ENCODE results near the gene CCDC28B. TPM values are rescaled to one million over a fixed set of nuclear protein-coding genes. Genes with fewer than 3 reads are reported as not detected.

The CCDC28B gene
- total RNA-seq, 2 experiments from 2014 or later: 27.0 to 27.7 TPM

GRCh38 chr1:32205401-32206370, 5.3 kb downstream of the CCDC28B start, which contains the start of gene IQCC:
Gene IQCC, plus strand, starts transcription at chr1:32205671. Its CDS starts 11 bp downstream, at chr1:32205682.
- ChIA-PET CTCF (interaction anchor here (1.2 to 8.1 kb wide), 3 partner anchors 10 to 43 kb away, joined by 6 to 44 read pairs (median 7); no protein-coding TSS in a partner anchor), POLR2A (interaction anchor here (0.7 to 4.1 kb wide), 10 partner anchors 9 to 140 kb away, joined by 3 to 35 read pairs (median 6); partner anchors contain the start of gene LCK)
- no peaks in the 10 kb centered on the region for H3K9me3 Mint-ChIP-seq
- H3K27ac Mint-ChIP-seq: peak within 1 kb of the TSS; percentile 86
- no peak for TF ChIP-seq CTCF (IDR thresholded peaks at IDR 0.05)
- ATAC-seq (peak; percentile 68), DNase-seq (peak; percentile 91)
- intact Hi-C loops (cut with micrococcal nuclease): no loop called here
- H3K27me3 Mint-ChIP-seq: no peaks in the 10 kb centered on the region
- peaks cover 18% of the 10 kb centered on the region for H3K36me3 Mint-ChIP-seq (ENCODE audit: low read depth)
- peak within 1 kb of the TSS; percentile 90 for H3K4me3 Mint-ChIP-seq
- H3K4me1 Mint-ChIP-seq (ENCODE audit: low read depth): peaks cover 26% of the 10 kb centered on the region

GRCh38 chr1:32208469-32208868, 8.1 kb downstream of the CCDC28B start:
- intact Hi-C loops (cut with micrococcal nuclease): no loop called here
- POLR2A ChIA-PET: interaction anchor here (4.1 kb wide), 1 partner anchor 12 kb away, joined by 35 read pairs; no protein-coding TSS in a partner anchor
- CTCF ChIA-PET: interaction anchor here (1.1 to 1.9 kb wide), 2 partner anchors 40 to 205 kb away, joined by 3 to 4 read pairs; no protein-coding TSS in a partner anchor

GRCh38 chr1:32208891-32209328, 8.5 kb downstream of the CCDC28B start, which contains the start of gene DCDC2B:
Gene DCDC2B, plus strand, starts transcription at chr1:32209089. Its CDS starts 5 bp downstream, at chr1:32209094.
- no peak for ATAC-seq
- H3K4me3 Mint-ChIP-seq: no peak within 1 kb of the TSS
- H3K27ac Mint-ChIP-seq: no peak within 1 kb of the TSS
- intact Hi-C loops (cut with micrococcal nuclease): no loop called here
- peaks cover 15% of the 10 kb centered on the region for H3K4me1 Mint-ChIP-seq (ENCODE audit: low read depth)
- CTCF ChIA-PET: interaction anchor here (0.7 to 1.9 kb wide), 3 partner anchors 9 to 205 kb away, joined by 3 to 4 read pairs (median 3); no protein-coding TSS in a partner anchor
- H3K27me3 Mint-ChIP-seq: no peaks in the 10 kb centered on the region
- DNase-seq: no peak
- H3K9me3 Mint-ChIP-seq: no peaks in the 10 kb centered on the region
- TF ChIP-seq CTCF (IDR thresholded peaks at IDR 0.05): no peak
- POLR2A ChIA-PET: interaction anchor here (1.2 to 4.1 kb wide), 2 partner anchors 8 to 12 kb away, joined by 3 to 35 read pairs; partner anchors contain the start of gene CCDC28B
- peaks cover 18% of the 10 kb centered on the region for H3K36me3 Mint-ChIP-seq (ENCODE audit: low read depth)

More at GRCh38 chr1:32208469-32208868, 8.1 kb downstream of the CCDC28B start:
- no peak for TF ChIP-seq CTCF (IDR thresholded peaks at IDR 0.05)
- no peak overlapping the region for H3K27ac Mint-ChIP-seq
- ATAC-seq: no peak
- H3K9me3 Mint-ChIP-seq: no peaks in the 10 kb centered on the region
- no peak overlapping the region for H3K4me3 Mint-ChIP-seq
- no peaks in the 10 kb centered on the region for H3K27me3 Mint-ChIP-seq
- H3K4me1 Mint-ChIP-seq (ENCODE audit: low read depth): peaks cover 15% of the 10 kb centered on the region
- H3K36me3 Mint-ChIP-seq (ENCODE audit: low read depth): peaks cover 18% of the 10 kb centered on the region
- DNase-seq: no peak

- TF ChIP-seq CTCF (IDR thresholded peaks at IDR 0.05): peak; percentile 91
- no peaks in the 10 kb centered on the region for H3K9me3 Mint-ChIP-seq
- POLR2A ChIA-PET: interaction anchor here (0.7 to 1.9 kb wide), 13 partner anchors 9 to 161 kb away, joined by 3 to 9 read pairs (median 3); partner anchors contain the start of genes HDAC1, IQCC and LCK
- H3K4me3 Mint-ChIP-seq: no peak overlapping the region
- no peak overlapping the region for H3K27ac Mint-ChIP-seq
- no peaks in the 10 kb centered on the region for H3K36me3 Mint-ChIP-seq (ENCODE audit: low read depth)
- DNase-seq (peak; percentile 69), ATAC-seq (peak; percentile 97)
- no peaks in the 10 kb centered on the region for H3K27me3 Mint-ChIP-seq
- intact Hi-C loops (cut with micrococcal nuclease): no loop called here
- peaks cover 11% of the 10 kb centered on the region for H3K4me1 Mint-ChIP-seq (ENCODE audit: low read depth)
- CTCF ChIA-PET: interaction anchor here (0.7 to 4.3 kb wide), 48 partner anchors 9 to 257 kb away, joined by 3 to 44 read pairs (median 5); partner anchors contain the start of genes CCDC28B, HDAC1, IQCC and LCK
Measured at GRCh38 chr1:32215629-32216480, 15.5 kb downstream of the CCDC28B start.
